IPS-NIHi11 (cell line): Measurements from ENCODE around the gene SERPINB1.

Experiments used
- DNase-seq: peaks from one replicate; pipeline ENCODE4 v3.0.0; 2012; ENCODE audit warnings: mixed read lengths, low spot score

Gene SERPINB1

GRCh38 chr6:2793534-2794151 is 48.0 kb downstream of the SERPINB1 start:
- DNase-seq = no peak

GRCh38 chr6:2792330-2793110 is 49.1 kb downstream of the SERPINB1 start:
- no peak for DNase-seq

GRCh38 chr6:2791450-2791974 is 50.2 kb downstream of the SERPINB1 start:
- DNase-seq = no peak

- peak; percentile 79 for DNase-seq
These were observed 50.8 kb downstream of the SERPINB1 start for GRCh38 chr6:2790588-2791449.

- no peak for DNase-seq
These were observed 55.4 kb downstream of the SERPINB1 start for GRCh38 chr6:2786269-2786668.

- DNase-seq = no peak
These were observed 56.7 kb downstream of the SERPINB1 start for GRCh38 chr6:2784930-2785329.

- no peak for DNase-seq
These were observed 57.6 kb downstream of the SERPINB1 start for GRCh38 chr6:2784061-2784460.

GRCh38 chr6:2783188-2783963 is 58.3 kb downstream of the SERPINB1 start:
- peak; percentile 39 for DNase-seq

- DNase-seq = no peak
These were observed 58.9 kb downstream of the SERPINB1 start for GRCh38 chr6:2782825-2783187.

- no peak for DNase-seq
These were observed 59.3 kb downstream of the SERPINB1 start for GRCh38 chr6:2782356-2782708.
